Body of pancreas (tissue), 4 donors: ENCODE measurements around the gene KIF1A.
"Not testable (repeated sequence)": the region's sequence is repeated elsewhere in the genome, so short reads cannot be mapped to it uniquely, and the experiment has no call there.

Experiments
- POLR2A ChIP-seq, 3 donors: fragments of 450-650 bp; IDR thresholded peaks; one replicate each; pipeline ENCODE4 v1.6.1; 2016; ENCODE audit warnings: antibody characterized with exemption in 3 of 3, mild to moderate bottlenecking in 2 of 3
- TF ChIP-seq, protein P1 (sequence below), 7 experiments: fragments of 450-650 bp in 4 of 7; fragments of 200-600 bp in 3 of 7; sonication (generic) in 3 of 7; IDR thresholded peaks; one replicate each; pipeline ENCODE4 v1.5.1; 2016 to 2019; ENCODE audit warnings: antibody characterized with exemption in 7 of 7

DNA sequence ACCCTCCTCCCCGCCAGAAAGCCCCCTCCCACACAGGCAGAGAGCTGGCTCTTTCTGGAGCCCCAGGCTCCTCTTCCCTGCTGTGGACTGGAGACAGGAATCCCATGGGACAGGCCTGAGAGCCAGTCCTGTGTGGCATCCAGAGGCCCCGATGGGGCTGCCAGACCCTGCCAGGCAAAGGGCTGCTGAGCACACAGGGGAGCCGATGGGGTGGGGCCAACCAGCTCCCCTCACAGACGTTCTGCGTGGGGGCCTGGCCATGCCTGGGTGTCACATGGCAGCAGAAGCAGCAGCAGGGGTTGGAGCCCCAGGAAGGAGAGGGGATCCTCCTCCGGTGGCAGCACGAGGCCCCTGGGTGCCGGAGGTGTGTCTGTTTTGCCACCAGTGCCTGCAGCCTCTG lies 120.2 kb downstream of the KIF1A start:
- TF ChIP-seq POLR2A (IDR thresholded peaks at IDR 0.05): not testable (repeated sequence)
- TF ChIP-seq, protein P1, sequence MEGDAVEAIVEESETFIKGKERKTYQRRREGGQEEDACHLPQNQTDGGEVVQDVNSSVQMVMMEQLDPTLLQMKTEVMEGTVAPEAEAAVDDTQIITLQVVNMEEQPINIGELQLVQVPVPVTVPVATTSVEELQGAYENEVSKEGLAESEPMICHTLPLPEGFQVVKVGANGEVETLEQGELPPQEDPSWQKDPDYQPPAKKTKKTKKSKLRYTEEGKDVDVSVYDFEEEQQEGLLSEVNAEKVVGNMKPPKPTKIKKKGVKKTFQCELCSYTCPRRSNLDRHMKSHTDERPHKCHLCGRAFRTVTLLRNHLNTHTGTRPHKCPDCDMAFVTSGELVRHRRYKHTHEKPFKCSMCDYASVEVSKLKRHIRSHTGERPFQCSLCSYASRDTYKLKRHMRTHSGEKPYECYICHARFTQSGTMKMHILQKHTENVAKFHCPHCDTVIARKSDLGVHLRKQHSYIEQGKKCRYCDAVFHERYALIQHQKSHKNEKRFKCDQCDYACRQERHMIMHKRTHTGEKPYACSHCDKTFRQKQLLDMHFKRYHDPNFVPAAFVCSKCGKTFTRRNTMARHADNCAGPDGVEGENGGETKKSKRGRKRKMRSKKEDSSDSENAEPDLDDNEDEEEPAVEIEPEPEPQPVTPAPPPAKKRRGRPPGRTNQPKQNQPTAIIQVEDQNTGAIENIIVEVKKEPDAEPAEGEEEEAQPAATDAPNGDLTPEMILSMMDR (IDR thresholded peaks at IDR 0.05): not testable (repeated sequence)
